Fibroblast of villous mesenchyme (primary cell): ENCODE data around the gene PITPNC1. TPM values are rescaled to one million over a fixed set of nuclear protein-coding genes. Genes with fewer than 3 reads are reported as not detected.
A peak's percentile ranks its signal among the peaks of the same experiment; 100 is the strongest.
"Not testable (repeated sequence)": the region's sequence is repeated elsewhere in the genome, so short reads cannot be mapped to it uniquely, and the experiment has no call there.

Source experiments
- DNase-seq: peaks from one replicate; pipeline ENCODE4 v3.0.0-alpha.2; 2010; ENCODE audit warnings: low read depth
- H3K4me3 ChIP-seq: 2 replicates; pipeline ENCODE4 v1.5.1; 2011; ENCODE audit warnings: low read depth, mild to moderate bottlenecking, low read length
- CTCF ChIP-seq: IDR thresholded peaks from 2 replicates; pipeline ENCODE4 v1.5.1; 2012; ENCODE audit warnings: low read depth, mild to moderate bottlenecking, low read length; ENCODE audit not compliant: insufficient read depth
- total RNA-seq: library from RNA; depleted of rRNA; stranded (reverse); fragments of >200 nt; gene quantifications from 2 replicates; pipeline ENCODE4 v1.2.3, GENCODE V29; 2012

PITPNC1 gene
- total RNA-seq, 1 donor, result 4.3 TPM

- DNase-seq, result no peak
- TF ChIP-seq CTCF, result no peak
- peak overlapping the region; percentile 85 for H3K4me3 ChIP-seq
Measured at GRCh38 chr17:67379251-67379630, 2.2 kb downstream of the PITPNC1 start.

- H3K4me3 ChIP-seq, result no peak overlapping the region
- no peak for DNase-seq
- TF ChIP-seq CTCF, result no peak
Measured at GRCh38 chr17:67381929-67382257, 4.8 kb downstream of the PITPNC1 start.

- no peak overlapping the region for H3K4me3 ChIP-seq
- no peak for DNase-seq
- no peak for TF ChIP-seq CTCF
Measured at GRCh38 chr17:67385122-67385988, 8.3 kb downstream of the PITPNC1 start.

GRCh38 chr17:67386965-67387551, 10.0 kb downstream of the PITPNC1 start:
- DNase-seq, result peak; percentile 35
- TF ChIP-seq CTCF, result peak; percentile 72

GRCh38 chr17:67388536-67388935, 11.5 kb downstream of the PITPNC1 start:
- DNase-seq, H3K4me3 ChIP-seq: not testable (repeated sequence)

More at GRCh38 chr17:67386965-67387551, 10.0 kb downstream of the PITPNC1 start:
- H3K4me3 ChIP-seq, result no peak overlapping the region

- no peak for DNase-seq
- TF ChIP-seq CTCF, result no peak
Measured at GRCh38 chr17:67388986-67389385, 11.9 kb downstream of the PITPNC1 start.

GRCh38 chr17:67390006-67390645, 13.0 kb downstream of the PITPNC1 start:
- no peak for DNase-seq
- no peak for TF ChIP-seq CTCF
- no peak overlapping the region for H3K4me3 ChIP-seq

More at GRCh38 chr17:67388986-67389385, 11.9 kb downstream of the PITPNC1 start:
- no peak overlapping the region for H3K4me3 ChIP-seq
